Measurements from ENCODE around the gene REC8.

Gene REC8

GRCh38 chr14:24129410-24129998 lies 42.4 kb upstream of the REC8 start:
- TF ChIP-seq CTCF (IDR thresholded peaks at IDR 0.05; ENCODE audit: low read length, missing control alignments) = no peak
- no peak overlapping the region for H3K4me3 ChIP-seq (replicated peaks; ENCODE audit: low read depth, low read length)

GRCh38 chr14:24130380-24130716 lies 41.5 kb upstream of the REC8 start, which contains the start of gene FITM1:
TSS of gene FITM1 (plus strand) at chr14:24130659. CDS start at chr14:24131564, 905 bp downstream.
- H3K4me3 ChIP-seq (replicated peaks; ENCODE audit: low read depth, low read length) = no peak within 1 kb of the TSS
- no peak for TF ChIP-seq CTCF (IDR thresholded peaks at IDR 0.05; ENCODE audit: low read length, missing control alignments)
- no peak for DNase-seq (ENCODE audit: low read depth)

More at GRCh38 chr14:24129410-24129998, 42.4 kb upstream of the REC8 start:
- DNase-seq (ENCODE audit: low read depth) = no peak

- H3K4me3 ChIP-seq (replicated peaks; ENCODE audit: low read depth, low read length) = no peak overlapping the region
- no peak for TF ChIP-seq CTCF (IDR thresholded peaks at IDR 0.05; ENCODE audit: low read length, missing control alignments)
- no peak for DNase-seq (ENCODE audit: low read depth)
These were observed 40.9 kb upstream of the REC8 start for GRCh38 chr14:24130717-24131548.

- TF ChIP-seq CTCF (IDR thresholded peaks at IDR 0.05; ENCODE audit: low read length, missing control alignments) = no peak
- no peak for DNase-seq (ENCODE audit: low read depth)
- no peak overlapping the region for H3K4me3 ChIP-seq (replicated peaks; ENCODE audit: low read depth, low read length)
These were observed 40.3 kb upstream of the REC8 start for GRCh38 chr14:24131549-24131966.

- TF ChIP-seq CTCF (IDR thresholded peaks at IDR 0.05; ENCODE audit: low read length, missing control alignments) = no peak
- no peak overlapping the region for H3K4me3 ChIP-seq (replicated peaks; ENCODE audit: low read depth, low read length)
- no peak for DNase-seq (ENCODE audit: low read depth)
These were observed 39.7 kb upstream of the REC8 start for GRCh38 chr14:24132061-24132685.

GRCh38 chr14:24132976-24133375 lies 38.9 kb upstream of the REC8 start:
- no peak for DNase-seq (ENCODE audit: low read depth)
- TF ChIP-seq CTCF (IDR thresholded peaks at IDR 0.05; ENCODE audit: low read length, missing control alignments) = no peak
- H3K4me3 ChIP-seq (replicated peaks; ENCODE audit: low read depth, low read length) = no peak overlapping the region
